K562 (cell line): Measurements from ENCODE around the gene CLIP2. TPM values are rescaled to one million over a fixed set of nuclear protein-coding genes. Genes with fewer than 3 reads are reported as not detected.

Experiments used
- CBFA2T2 ChIP-seq: fragments of 450-650 bp; conservative IDR thresholded peaks from 2 replicates; pipeline ENCODE4 v1.6.1; 2017; ENCODE audit warnings: mild to moderate bottlenecking
- CEBPG ChIP-seq, 3 experiments: fragments of 200-800 bp in 1 of 3; sonication (Bioruptor generic) in 1 of 3; sonication (generic) in 1 of 3; formaldehyde crosslinking in 1 of 3; IDR thresholded peaks in 2 of 3; conservative IDR thresholded peaks in 1 of 3; 2 replicates each; pipeline versions ENCODE4 v1.6.1 to v1.8.0; 2016 to 2022; ENCODE audit warnings: missing compliant biosample characterization in 2 of 3, missing genetic modification characterization in 2 of 3, mild to moderate bottlenecking in 1 of 3, missing genetic modification reagents in 1 of 3
- CSDE1 ChIP-seq, 2 experiments: fragments of 450-650 bp; IDR thresholded peaks; 2 replicates each; pipeline ENCODE4 v1.6.1; 2016; ENCODE audit warnings: mild to moderate bottlenecking in 1 of 2
- EP400 ChIP-seq: fragments of 450-650 bp; IDR thresholded peaks from 2 replicates; pipeline ENCODE4 v1.6.1; 2017; ENCODE audit warnings: antibody characterized with exemption, mild to moderate bottlenecking, moderate library complexity
- FOXJ3 ChIP-seq: sonication (generic); formaldehyde crosslinking; IDR thresholded peaks from 2 replicates; pipeline ENCODE4 v1.4.0; 2020; ENCODE audit warnings: mild to moderate bottlenecking, missing genetic modification reagents
- ILF3 ChIP-seq: fragments of 450-650 bp; IDR thresholded peaks from 2 replicates; pipeline ENCODE4 v1.6.1; 2018; ENCODE audit warnings: antibody characterized with exemption, mild to moderate bottlenecking, moderate library complexity, borderline replicate concordance
- KHSRP ChIP-seq: fragments of 450-650 bp; IDR thresholded peaks from 2 replicates; pipeline ENCODE4 v1.6.1; 2017
- LEF1 ChIP-seq: fragments of 450-650 bp; IDR thresholded peaks from 2 replicates; pipeline ENCODE4 v1.6.1; 2016; ENCODE audit warnings: mild to moderate bottlenecking
- SMC3 ChIP-seq: conservative IDR thresholded peaks from 2 replicates; pipeline ENCODE4 v1.6.1; 2011; ENCODE audit warnings: low read depth, low read length, improper control_type of control experiment; ENCODE audit not compliant: insufficient read depth
- TCFL5 ChIP-seq: fragments of 250-450 bp; sonication (Bioruptor Pico); conservative IDR thresholded peaks from 2 replicates; pipeline ENCODE4 v1.6.1; 2021; ENCODE audit warnings: mild to moderate bottlenecking, moderate library complexity, matching md5 sums
- ZNF232 ChIP-seq: sonication (generic); formaldehyde crosslinking; IDR thresholded peaks from 2 replicates; pipeline ENCODE4 v1.8.0; 2022; ENCODE audit warnings: mild to moderate bottlenecking, missing genetic modification reagents
- ZNF76 ChIP-seq: fragments of 250-450 bp; sonication (Bioruptor Pico); IDR thresholded peaks from 2 replicates; pipeline ENCODE4 v1.4.0; 2020; ENCODE audit warnings: mild to moderate bottlenecking, moderate library complexity, borderline replicate concordance
- polyA plus RNA-seq, 8 experiments: library from polyadenylated mRNA; depleted of rRNA in 4 of 8; stranded (reverse) in 5 of 8; unstranded in 3 of 8; fragments of >200 nt; fragmentation: Nextera tagmentation in 2 of 8; fragmentation: Illumina TruSeq in 1 of 8; extraction: Ambion mirVana in 2 of 8; extraction: Trizol in 1 of 8; gene quantifications; 2 replicates each; pipeline versions ENCODE4 v1.2.1 to v1.2.3, GENCODE V29; 2011 to 2014; ENCODE audit warnings: inconsistent platforms in 1 of 8, missing spikeins in 1 of 8
- total RNA-seq, 7 experiments: library from RNA; depleted of rRNA in 6 of 7; stranded (reverse); fragments of >200 nt in 6 of 7; fragmentation: Illumina TruSeq in 2 of 7; extraction: Trizol in 2 of 7; gene quantifications; 2 replicates each; pipeline versions ENCODE4 v1.2.1 to v1.2.3, GENCODE V29; 2011 to 2021; ENCODE audit warnings: low replicate concordance in 1 of 7
- TF ChIP-seq, protein P1 (sequence below): fragments of 200-800 bp; sonication (Bioruptor generic); IDR thresholded peaks from 2 replicates; pipeline ENCODE4 v1.6.1; 2016; ENCODE audit warnings: missing genetic modification characterization, missing compliant biosample characterization
- TF ChIP-seq, protein P2 (sequence below): fragments of 250-450 bp; sonication (Bioruptor Pico); IDR thresholded peaks from 2 replicates; pipeline ENCODE4 v1.9.0; 2021; ENCODE audit warnings: mild to moderate bottlenecking
- TF ChIP-seq, protein P3 (sequence below): fragments of 200-400 bp; formaldehyde crosslinking; IDR thresholded peaks from 2 replicates; pipeline ENCODE4 v1.6.1; 2017; ENCODE audit warnings: mild to moderate bottlenecking, low read depth, low read length, moderate library complexity
- TF ChIP-seq, protein P4 (sequence below): fragments of 250-450 bp; sonication (Bioruptor Pico); IDR thresholded peaks from 2 replicates; pipeline ENCODE4 v1.5.0; 2020; ENCODE audit warnings: mild to moderate bottlenecking
- TF ChIP-seq, protein P5 (sequence below): fragments of 450-650 bp; formaldehyde crosslinking; IDR thresholded peaks from 2 replicates; pipeline ENCODE4 v1.4.0; 2022; ENCODE audit warnings: missing genetic modification characterization

Gene CLIP2
- total and polyA plus RNA-seq, 9 of the 15 experiments (the other 6 are each of a cell fraction or from before 2014, with no cell fraction given): 0.07 to 5.4 (median 2.1) TPM

DNA sequence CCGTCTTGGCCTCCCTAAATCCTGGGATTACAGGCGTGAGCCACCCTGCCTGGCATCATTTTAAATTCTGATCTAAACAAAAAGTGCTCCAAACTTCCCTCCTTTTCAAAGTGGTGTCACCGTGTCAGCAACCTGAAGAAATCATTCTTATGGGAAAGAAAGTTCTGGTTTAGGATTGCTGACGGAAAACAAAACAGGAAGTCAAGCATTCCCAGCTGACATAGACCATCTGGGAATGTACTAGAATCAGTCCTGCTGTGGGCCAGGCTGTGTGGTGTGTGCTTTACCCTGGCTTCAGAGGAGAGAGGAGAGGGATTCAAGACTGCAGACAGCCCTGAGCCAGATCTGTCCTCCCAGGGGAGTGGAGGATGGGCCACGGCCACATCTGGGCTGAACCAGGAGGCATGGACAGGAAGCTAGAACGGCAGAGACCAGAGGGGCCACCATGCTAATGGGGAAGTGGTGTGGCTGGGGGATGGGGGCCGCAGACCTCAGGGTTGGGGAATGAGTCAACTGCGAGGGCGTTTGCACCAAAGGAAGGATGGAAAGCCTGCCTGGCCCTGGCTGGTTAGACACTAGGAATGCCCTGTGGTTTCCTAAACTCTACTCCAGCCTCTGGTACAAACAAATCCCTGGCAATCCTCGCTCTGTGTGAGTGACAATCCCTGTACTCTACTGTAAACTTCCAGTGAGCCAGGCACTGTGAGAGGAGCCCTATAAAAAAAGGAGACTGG is 16.7 kb upstream of the CLIP2 start (continued):
- TF ChIP-seq, protein P1, sequence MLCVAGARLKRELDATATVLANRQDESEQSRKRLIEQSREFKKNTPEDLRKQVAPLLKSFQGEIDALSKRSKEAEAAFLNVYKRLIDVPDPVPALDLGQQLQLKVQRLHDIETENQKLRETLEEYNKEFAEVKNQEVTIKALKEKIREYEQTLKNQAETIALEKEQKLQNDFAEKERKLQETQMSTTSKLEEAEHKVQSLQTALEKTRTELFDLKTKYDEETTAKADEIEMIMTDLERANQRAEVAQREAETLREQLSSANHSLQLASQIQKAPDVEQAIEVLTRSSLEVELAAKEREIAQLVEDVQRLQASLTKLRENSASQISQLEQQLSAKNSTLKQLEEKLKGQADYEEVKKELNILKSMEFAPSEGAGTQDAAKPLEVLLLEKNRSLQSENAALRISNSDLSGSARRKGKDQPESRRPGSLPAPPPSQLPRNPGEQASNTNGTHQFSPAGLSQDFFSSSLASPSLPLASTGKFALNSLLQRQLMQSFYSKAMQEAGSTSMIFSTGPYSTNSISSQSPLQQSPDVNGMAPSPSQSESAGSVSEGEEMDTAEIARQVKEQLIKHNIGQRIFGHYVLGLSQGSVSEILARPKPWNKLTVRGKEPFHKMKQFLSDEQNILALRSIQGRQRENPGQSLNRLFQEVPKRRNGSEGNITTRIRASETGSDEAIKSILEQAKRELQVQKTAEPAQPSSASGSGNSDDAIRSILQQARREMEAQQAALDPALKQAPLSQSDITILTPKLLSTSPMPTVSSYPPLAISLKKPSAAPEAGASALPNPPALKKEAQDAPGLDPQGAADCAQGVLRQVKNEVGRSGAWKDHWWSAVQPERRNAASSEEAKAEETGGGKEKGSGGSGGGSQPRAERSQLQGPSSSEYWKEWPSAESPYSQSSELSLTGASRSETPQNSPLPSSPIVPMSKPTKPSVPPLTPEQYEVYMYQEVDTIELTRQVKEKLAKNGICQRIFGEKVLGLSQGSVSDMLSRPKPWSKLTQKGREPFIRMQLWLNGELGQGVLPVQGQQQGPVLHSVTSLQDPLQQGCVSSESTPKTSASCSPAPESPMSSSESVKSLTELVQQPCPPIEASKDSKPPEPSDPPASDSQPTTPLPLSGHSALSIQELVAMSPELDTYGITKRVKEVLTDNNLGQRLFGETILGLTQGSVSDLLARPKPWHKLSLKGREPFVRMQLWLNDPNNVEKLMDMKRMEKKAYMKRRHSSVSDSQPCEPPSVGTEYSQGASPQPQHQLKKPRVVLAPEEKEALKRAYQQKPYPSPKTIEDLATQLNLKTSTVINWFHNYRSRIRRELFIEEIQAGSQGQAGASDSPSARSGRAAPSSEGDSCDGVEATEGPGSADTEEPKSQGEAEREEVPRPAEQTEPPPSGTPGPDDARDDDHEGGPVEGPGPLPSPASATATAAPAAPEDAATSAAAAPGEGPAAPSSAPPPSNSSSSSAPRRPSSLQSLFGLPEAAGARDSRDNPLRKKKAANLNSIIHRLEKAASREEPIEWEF (CRISPR knock-in tag): no peak
- TF ChIP-seq ZNF76 (CRISPR knock-in tag) (no peak), ZNF232 (CRISPR knock-in tag) (no peak), CSDE1 (IDR thresholded peaks at IDR 0.05) (no peak), CBFA2T2 (0 out of 2 replicates have a peak, but pooled peaks have one; percentile 23), SMC3 (no peak), KHSRP (no peak), LEF1 (peak; percentile 83), FOXJ3 (no peak), ILF3 (no peak), EP400 (no peak), CEBPG (CRISPR knock-in tag; IDR thresholded peaks at IDR 0.05) (no peak), CEBPG (tag; conservative IDR thresholded peaks at IDR 0.05 in 1 of 2, IDR thresholded peaks at IDR 0.05 in 1 of 2) (no peak), TCFL5 (no peak)
- TF ChIP-seq, protein P2, sequence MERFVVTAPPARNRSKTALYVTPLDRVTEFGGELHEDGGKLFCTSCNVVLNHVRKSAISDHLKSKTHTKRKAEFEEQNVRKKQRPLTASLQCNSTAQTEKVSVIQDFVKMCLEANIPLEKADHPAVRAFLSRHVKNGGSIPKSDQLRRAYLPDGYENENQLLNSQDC (CRISPR knock-in tag): no peak
- TF ChIP-seq, protein P3, sequence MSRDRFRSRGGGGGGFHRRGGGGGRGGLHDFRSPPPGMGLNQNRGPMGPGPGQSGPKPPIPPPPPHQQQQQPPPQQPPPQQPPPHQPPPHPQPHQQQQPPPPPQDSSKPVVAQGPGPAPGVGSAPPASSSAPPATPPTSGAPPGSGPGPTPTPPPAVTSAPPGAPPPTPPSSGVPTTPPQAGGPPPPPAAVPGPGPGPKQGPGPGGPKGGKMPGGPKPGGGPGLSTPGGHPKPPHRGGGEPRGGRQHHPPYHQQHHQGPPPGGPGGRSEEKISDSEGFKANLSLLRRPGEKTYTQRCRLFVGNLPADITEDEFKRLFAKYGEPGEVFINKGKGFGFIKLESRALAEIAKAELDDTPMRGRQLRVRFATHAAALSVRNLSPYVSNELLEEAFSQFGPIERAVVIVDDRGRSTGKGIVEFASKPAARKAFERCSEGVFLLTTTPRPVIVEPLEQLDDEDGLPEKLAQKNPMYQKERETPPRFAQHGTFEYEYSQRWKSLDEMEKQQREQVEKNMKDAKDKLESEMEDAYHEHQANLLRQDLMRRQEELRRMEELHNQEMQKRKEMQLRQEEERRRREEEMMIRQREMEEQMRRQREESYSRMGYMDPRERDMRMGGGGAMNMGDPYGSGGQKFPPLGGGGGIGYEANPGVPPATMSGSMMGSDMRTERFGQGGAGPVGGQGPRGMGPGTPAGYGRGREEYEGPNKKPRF: no peak
- TF ChIP-seq, protein P4, sequence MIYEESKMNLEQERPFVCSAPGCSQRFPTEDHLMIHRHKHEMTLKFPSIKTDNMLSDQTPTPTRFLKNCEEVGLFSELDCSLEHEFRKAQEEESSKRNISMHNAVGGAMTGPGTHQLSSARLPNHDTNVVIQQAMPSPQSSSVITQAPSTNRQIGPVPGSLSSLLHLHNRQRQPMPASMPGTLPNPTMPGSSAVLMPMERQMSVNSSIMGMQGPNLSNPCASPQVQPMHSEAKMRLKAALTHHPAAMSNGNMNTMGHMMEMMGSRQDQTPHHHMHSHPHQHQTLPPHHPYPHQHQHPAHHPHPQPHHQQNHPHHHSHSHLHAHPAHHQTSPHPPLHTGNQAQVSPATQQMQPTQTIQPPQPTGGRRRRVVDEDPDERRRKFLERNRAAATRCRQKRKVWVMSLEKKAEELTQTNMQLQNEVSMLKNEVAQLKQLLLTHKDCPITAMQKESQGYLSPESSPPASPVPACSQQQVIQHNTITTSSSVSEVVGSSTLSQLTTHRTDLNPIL (CRISPR knock-in tag): no peak
- TF ChIP-seq, protein P5, sequence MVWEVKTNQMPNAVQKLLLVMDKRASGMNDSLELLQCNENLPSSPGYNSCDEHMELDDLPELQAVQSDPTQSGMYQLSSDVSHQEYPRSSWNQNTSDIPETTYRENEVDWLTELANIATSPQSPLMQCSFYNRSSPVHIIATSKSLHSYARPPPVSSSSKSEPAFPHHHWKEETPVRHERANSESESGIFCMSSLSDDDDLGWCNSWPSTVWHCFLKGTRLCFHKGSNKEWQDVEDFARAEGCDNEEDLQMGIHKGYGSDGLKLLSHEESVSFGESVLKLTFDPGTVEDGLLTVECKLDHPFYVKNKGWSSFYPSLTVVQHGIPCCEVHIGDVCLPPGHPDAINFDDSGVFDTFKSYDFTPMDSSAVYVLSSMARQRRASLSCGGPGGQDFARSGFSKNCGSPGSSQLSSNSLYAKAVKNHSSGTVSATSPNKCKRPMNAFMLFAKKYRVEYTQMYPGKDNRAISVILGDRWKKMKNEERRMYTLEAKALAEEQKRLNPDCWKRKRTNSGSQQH (CRISPR knock-in tag): no peak; the same call in 1 of the 2 replicates
